ENCODE measurements around the gene ATP6V1G1.
"Not testable (repeated sequence)": the region's sequence is repeated elsewhere in the genome, so short reads cannot be mapped to it uniquely, and the experiment has no call there.

The ATP6V1G1 gene

DNA sequence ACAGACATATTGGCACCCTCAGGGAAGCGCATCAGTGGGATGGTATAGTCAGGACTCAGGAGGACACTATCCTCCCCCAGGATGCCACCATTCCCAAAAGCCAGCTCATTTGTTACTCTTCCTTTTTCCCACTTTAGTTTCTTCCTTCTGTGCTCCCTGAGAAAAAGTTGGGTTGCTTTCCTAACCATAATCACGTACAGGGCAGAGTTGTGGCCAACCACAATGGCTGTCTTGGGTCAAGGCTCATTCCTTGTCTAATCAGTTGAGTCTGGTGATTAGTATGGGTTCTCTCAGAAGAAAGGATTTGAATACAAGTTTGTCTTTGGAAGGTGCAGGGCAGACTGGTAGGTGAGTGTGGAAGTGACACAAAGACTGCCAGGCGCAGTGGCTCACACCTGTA is 26.6 kb upstream of the ATP6V1G1 start:
- Mint-ChIP-seq H3K9me3 (no peaks in the 10 kb centered on the region), H3K27ac (no peak overlapping the region), H3K36me3 (ENCODE audit: low read depth) (no peaks in the 10 kb centered on the region), H3K4me3 (no peak overlapping the region), H3K4me1 (ENCODE audit: low read depth) (peaks cover 31% of the 10 kb centered on the region), H3K27me3 (peaks cover 3% of the 10 kb centered on the region)
- intact Hi-C loops (cut with micrococcal nuclease): no loop called here

GRCh38 chr9:114561771-114562170 is 25.8 kb upstream of the ATP6V1G1 start:
- H3K9me3 Mint-ChIP-seq: no peaks in the 10 kb centered on the region
- H3K27ac Mint-ChIP-seq: no peak overlapping the region
- H3K4me1 Mint-ChIP-seq (ENCODE audit: low read depth): peaks cover 32% of the 10 kb centered on the region
- H3K36me3 Mint-ChIP-seq (ENCODE audit: low read depth): no peaks in the 10 kb centered on the region
- intact Hi-C loops (cut with micrococcal nuclease): no loop called here
- no peak overlapping the region for H3K4me3 Mint-ChIP-seq
- H3K27me3 Mint-ChIP-seq: peaks cover 3% of the 10 kb centered on the region

GRCh38 chr9:114565204-114565603 is 22.4 kb upstream of the ATP6V1G1 start:
- intact Hi-C loops (cut with micrococcal nuclease): no loop called here
- Mint-ChIP-seq H3K4me1 (ENCODE audit: low read depth) (peaks cover 14% of the 10 kb centered on the region), H3K9me3 (no peaks in the 10 kb centered on the region), H3K27me3 (peaks cover 3% of the 10 kb centered on the region), H3K4me3 (no peak overlapping the region), H3K36me3 (ENCODE audit: low read depth) (no peaks in the 10 kb centered on the region), H3K27ac (no peak overlapping the region)

- no peak overlapping the region for H3K27ac Mint-ChIP-seq
- H3K9me3 Mint-ChIP-seq: no peaks in the 10 kb centered on the region
- no peak overlapping the region for H3K4me3 Mint-ChIP-seq
- peaks cover 23% of the 10 kb centered on the region for H3K4me1 Mint-ChIP-seq (ENCODE audit: low read depth)
- H3K27me3 Mint-ChIP-seq: no peaks in the 10 kb centered on the region
- H3K36me3 Mint-ChIP-seq (ENCODE audit: low read depth): no peaks in the 10 kb centered on the region
- intact Hi-C loops (cut with micrococcal nuclease): no loop called here
These were observed 16.8 kb upstream of the ATP6V1G1 start for GRCh38 chr9:114570742-114571141.

GRCh38 chr9:114571391-114571790 is 16.2 kb upstream of the ATP6V1G1 start:
- intact Hi-C loops (cut with micrococcal nuclease): no loop called here
- no peak overlapping the region for H3K27ac Mint-ChIP-seq
- no peaks in the 10 kb centered on the region for H3K27me3 Mint-ChIP-seq
- no peak overlapping the region for H3K4me3 Mint-ChIP-seq
- H3K36me3 Mint-ChIP-seq (ENCODE audit: low read depth): no peaks in the 10 kb centered on the region
- H3K9me3 Mint-ChIP-seq: no peaks in the 10 kb centered on the region
- H3K4me1 Mint-ChIP-seq (ENCODE audit: low read depth): peaks cover 24% of the 10 kb centered on the region

DNA sequence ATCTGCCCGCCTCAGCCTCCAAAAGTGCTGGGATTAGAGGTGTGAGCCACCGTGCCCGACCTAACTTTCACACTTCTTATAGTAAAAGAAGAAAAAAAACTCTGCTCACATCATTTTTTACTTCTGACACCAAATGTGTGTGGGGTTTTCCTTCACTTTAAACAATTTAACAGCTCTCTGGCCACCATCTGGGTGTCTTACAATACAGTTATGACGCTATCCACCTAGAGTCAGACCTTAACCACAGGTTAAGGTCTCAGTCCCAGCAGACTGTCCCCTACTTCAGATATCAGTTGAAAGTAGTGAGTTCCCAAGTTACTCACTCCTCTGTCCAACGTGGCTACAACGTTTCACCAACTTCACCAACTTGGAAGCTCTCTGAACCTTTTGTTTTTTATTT is 15.4 kb upstream of the ATP6V1G1 start:
- H3K9me3 Mint-ChIP-seq: no peaks in the 10 kb centered on the region
- H3K4me3 Mint-ChIP-seq: no peak overlapping the region
- H3K36me3 Mint-ChIP-seq (ENCODE audit: low read depth): no peaks in the 10 kb centered on the region
- H3K27ac Mint-ChIP-seq: no peak overlapping the region
- H3K27me3 Mint-ChIP-seq: no peaks in the 10 kb centered on the region
- intact Hi-C loops (cut with micrococcal nuclease): no loop called here
- peaks cover 26% of the 10 kb centered on the region for H3K4me1 Mint-ChIP-seq (ENCODE audit: low read depth)

GRCh38 chr9:114574438-114574837 is 13.1 kb upstream of the ATP6V1G1 start:
- intact Hi-C loops (cut with micrococcal nuclease): no loop called here
- Mint-ChIP-seq H3K4me1 (ENCODE audit: low read depth) (peaks cover 26% of the 10 kb centered on the region), H3K36me3 (ENCODE audit: low read depth) (no peaks in the 10 kb centered on the region), H3K4me3 (no peak overlapping the region), H3K9me3 (no peaks in the 10 kb centered on the region), H3K27ac (no peak overlapping the region), H3K27me3 (no peaks in the 10 kb centered on the region)

DNA sequence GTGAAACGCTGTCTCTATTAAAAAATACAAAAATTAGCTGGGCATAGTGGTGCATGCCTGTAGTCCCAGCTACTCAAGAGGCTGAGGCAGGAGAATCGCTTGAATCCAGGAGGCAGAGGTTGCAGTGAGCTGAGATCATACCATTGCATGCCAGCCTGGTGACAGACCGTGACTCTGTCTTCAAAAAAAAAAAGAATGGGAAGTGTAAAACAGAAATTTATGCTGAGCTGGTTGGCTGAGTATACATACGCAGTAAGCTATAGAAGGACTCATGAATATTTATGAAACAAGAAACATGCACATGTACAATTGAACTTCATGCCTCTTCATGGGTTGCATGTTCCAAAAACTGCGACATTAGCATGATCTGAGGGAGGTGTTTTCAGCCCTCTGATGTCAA is 10.8 kb upstream of the ATP6V1G1 start:
- H3K27me3 Mint-ChIP-seq; H3K4me3 Mint-ChIP-seq; H3K36me3 Mint-ChIP-seq (ENCODE audit: low read depth); H3K9me3 Mint-ChIP-seq: not testable (repeated sequence)
- H3K4me1 Mint-ChIP-seq (ENCODE audit: low read depth): peaks cover 26% of the 10 kb centered on the region
- H3K27ac Mint-ChIP-seq: peak overlapping the region; percentile 68
- intact Hi-C loops (cut with micrococcal nuclease): loop anchor here (1.0 kb wide), 1 partner anchor 11 kb away; the partner anchor contains the start of gene ATP6V1G1

GRCh38 chr9:114578134-114578533 is 9.4 kb upstream of the ATP6V1G1 start:
- intact Hi-C loops (cut with micrococcal nuclease); H3K4me3 Mint-ChIP-seq; H3K9me3 Mint-ChIP-seq; H3K27me3 Mint-ChIP-seq; H3K36me3 Mint-ChIP-seq (ENCODE audit: low read depth): not testable (repeated sequence)
- peak overlapping the region; percentile 68 for H3K27ac Mint-ChIP-seq
- peaks cover 26% of the 10 kb centered on the region for H3K4me1 Mint-ChIP-seq (ENCODE audit: low read depth)

GRCh38 chr9:114580609-114581193 is 6.9 kb upstream of the ATP6V1G1 start:
- Mint-ChIP-seq H3K27me3 (no peaks in the 10 kb centered on the region), H3K4me3 (no peak overlapping the region), H3K27ac (no peak overlapping the region), H3K4me1 (ENCODE audit: low read depth) (peaks cover 14% of the 10 kb centered on the region), H3K36me3 (ENCODE audit: low read depth) (no peaks in the 10 kb centered on the region), H3K9me3 (no peaks in the 10 kb centered on the region)
- intact Hi-C loops (cut with micrococcal nuclease): no loop called here

- peaks cover 11% of the 10 kb centered on the region for H3K36me3 Mint-ChIP-seq (ENCODE audit: low read depth)
- H3K9me3 Mint-ChIP-seq: no peaks in the 10 kb centered on the region
- H3K4me1 Mint-ChIP-seq (ENCODE audit: low read depth): peaks cover 14% of the 10 kb centered on the region
- no peaks in the 10 kb centered on the region for H3K27me3 Mint-ChIP-seq
- intact Hi-C loops (cut with micrococcal nuclease): no loop called here
- no peak overlapping the region for H3K27ac Mint-ChIP-seq
- H3K4me3 Mint-ChIP-seq: no peak overlapping the region
These were observed 4.0 kb upstream of the ATP6V1G1 start for GRCh38 chr9:114583371-114584155.

- peaks cover 52% of the 10 kb centered on the region for H3K4me1 Mint-ChIP-seq (ENCODE audit: low read depth)
- intact Hi-C loops (cut with micrococcal nuclease): no loop called here
- peaks cover 42% of the 10 kb centered on the region for H3K36me3 Mint-ChIP-seq (ENCODE audit: low read depth)
- no peaks in the 10 kb centered on the region for H3K27me3 Mint-ChIP-seq
- no peaks in the 10 kb centered on the region for H3K9me3 Mint-ChIP-seq
- H3K4me3 Mint-ChIP-seq: peak overlapping the region; percentile 98
- peak overlapping the region; percentile 100 for H3K27ac Mint-ChIP-seq
These were observed 641 bp downstream of the ATP6V1G1 start for GRCh38 chr9:114588210-114588609.

DNA sequence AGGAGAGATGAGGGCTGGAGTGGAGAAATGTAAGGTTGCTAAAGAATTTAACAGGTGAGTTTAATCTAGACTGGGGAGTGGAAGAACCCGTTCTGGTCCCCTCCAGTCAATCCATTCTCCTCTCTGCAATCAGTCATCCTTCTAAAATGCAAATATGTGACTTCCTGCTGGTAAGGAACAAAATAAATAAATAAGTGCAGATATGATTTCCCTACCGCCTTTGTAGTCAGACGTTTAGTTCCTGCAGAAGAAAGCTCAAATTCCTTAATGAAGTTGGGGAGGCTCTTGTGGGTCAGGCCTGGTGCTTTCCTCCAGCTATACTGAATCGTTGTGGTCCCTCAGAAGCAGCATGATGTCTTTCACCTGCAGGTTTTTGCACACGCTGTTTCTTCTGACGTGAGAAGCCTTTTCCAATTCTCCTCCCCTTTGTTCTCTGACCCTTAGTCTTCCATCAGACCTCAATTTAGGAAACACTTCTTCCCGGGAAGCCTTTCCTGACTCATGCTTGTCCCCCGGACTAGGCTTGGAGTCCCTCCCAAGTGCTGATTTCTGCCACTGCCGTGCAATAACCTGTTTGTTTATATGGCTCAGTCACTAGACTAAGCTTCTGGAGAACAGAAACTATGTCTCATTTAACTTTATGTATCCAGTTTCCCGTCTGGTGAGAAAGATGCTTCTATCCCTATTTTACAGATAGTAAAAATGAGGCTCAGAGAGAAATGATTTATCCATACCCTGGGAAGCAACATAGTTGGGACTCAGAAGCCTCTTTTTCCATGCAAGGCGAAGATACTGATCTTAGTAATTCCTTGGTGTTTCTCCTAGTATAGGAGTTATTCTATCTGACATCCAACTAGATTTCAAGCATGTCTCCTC is 1.3 kb downstream of the ATP6V1G1 start:
- peak overlapping the region; percentile 100 for H3K27ac Mint-ChIP-seq
- intact Hi-C loops (cut with micrococcal nuclease): no loop called here

GRCh38 chr9:114590328-114590727 is 2.8 kb downstream of the ATP6V1G1 start:
- no peaks in the 10 kb centered on the region for H3K27me3 Mint-ChIP-seq
- intact Hi-C loops (cut with micrococcal nuclease): no loop called here
- H3K27ac Mint-ChIP-seq: no peak overlapping the region
- peaks cover 63% of the 10 kb centered on the region for H3K36me3 Mint-ChIP-seq (ENCODE audit: low read depth)
- H3K4me3 Mint-ChIP-seq: no peak overlapping the region
- peaks cover 55% of the 10 kb centered on the region for H3K4me1 Mint-ChIP-seq (ENCODE audit: low read depth)
- no peaks in the 10 kb centered on the region for H3K9me3 Mint-ChIP-seq

More for the DNA sequence above, 1.3 kb downstream of the ATP6V1G1 start:
- H3K9me3 Mint-ChIP-seq: no peaks in the 10 kb centered on the region
- H3K27me3 Mint-ChIP-seq: no peaks in the 10 kb centered on the region
- peaks cover 53% of the 10 kb centered on the region for H3K4me1 Mint-ChIP-seq (ENCODE audit: low read depth)
- peaks cover 49% of the 10 kb centered on the region for H3K36me3 Mint-ChIP-seq (ENCODE audit: low read depth)
- H3K4me3 Mint-ChIP-seq: peak overlapping the region; percentile 98

All from dendritic cell treated with granulocyte-macrophage colony-stimulating factor and Interleukin-4, amounts not matched to agents 40 ng/mL and 50 ng/mL, for 4 days (primary cell).